Bronchial epithelial cell (primary cell): Measurements from ENCODE around the gene TMEM256. TPM values are rescaled to one million over a fixed set of nuclear protein-coding genes. Genes with fewer than 3 reads are reported as not detected.

Source experiments
- DNase-seq: peaks from one replicate; pipeline ENCODE4 v3.0.0-alpha.2; 2010; ENCODE audit warnings: low read depth
- FAIRE-seq: peaks from 2 replicates; lab custom pipeline; 2011; peaks lifted over from hg19 to GRCh38; lab: Jason Lieb, UNC
- H3K27me3 ChIP-seq: 2 replicates; pipeline ENCODE4 v1.5.1; 2011; ENCODE audit warnings: low read length; ENCODE audit not compliant: control insufficient read depth, insufficient read depth
- H3K36me3 ChIP-seq: 2 replicates; pipeline ENCODE4 v1.5.1; 2011; ENCODE audit warnings: low read length; ENCODE audit not compliant: control insufficient read depth, insufficient read depth
- H3K4me3 ChIP-seq: 2 replicates; pipeline ENCODE4 v1.5.1; 2011; ENCODE audit warnings: mild to moderate bottlenecking, low read depth, low read length, control low read depth
- total RNA-seq: library from RNA; depleted of rRNA; stranded (reverse); fragments of >200 nt; gene quantifications from 2 replicates; pipeline ENCODE4 v1.2.1, GENCODE V29; 2014
- TF ChIP-seq, protein P1 (sequence below): IDR thresholded peaks from 2 replicates; pipeline ENCODE4 v1.5.1; 2011; ENCODE audit warnings: mild to moderate bottlenecking, moderate library complexity, low read length, control low read depth, inconsistent platforms; ENCODE audit not compliant: insufficient read depth, severe bottlenecking

The TMEM256 gene
- total RNA-seq, 1 donor from 2014 or later = 40.3 TPM

DNA sequence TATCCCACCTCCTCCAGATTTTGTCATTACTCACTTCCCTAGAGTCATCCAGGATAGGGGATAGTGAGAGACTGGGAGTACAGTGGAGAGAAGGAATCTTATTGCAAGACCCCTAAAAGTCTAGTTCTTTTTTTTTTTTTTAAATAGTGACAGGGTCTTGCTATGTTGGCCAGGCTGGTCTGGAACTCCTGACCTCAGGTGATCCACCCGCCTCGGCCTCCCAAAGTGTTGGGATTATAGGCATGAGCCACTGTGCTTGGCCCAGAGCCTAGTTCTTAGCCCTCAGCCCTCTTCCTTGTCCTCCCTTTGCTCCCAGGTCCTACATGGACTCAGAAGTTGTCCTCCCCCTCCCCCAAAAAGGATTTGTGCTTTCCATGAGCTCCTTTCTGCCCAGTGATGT is 38.2 kb upstream of the TMEM256 start:
- no peak for FAIRE-seq
- H3K27me3 ChIP-seq = no peaks in the 10 kb centered on the region
- TF ChIP-seq, protein P1, sequence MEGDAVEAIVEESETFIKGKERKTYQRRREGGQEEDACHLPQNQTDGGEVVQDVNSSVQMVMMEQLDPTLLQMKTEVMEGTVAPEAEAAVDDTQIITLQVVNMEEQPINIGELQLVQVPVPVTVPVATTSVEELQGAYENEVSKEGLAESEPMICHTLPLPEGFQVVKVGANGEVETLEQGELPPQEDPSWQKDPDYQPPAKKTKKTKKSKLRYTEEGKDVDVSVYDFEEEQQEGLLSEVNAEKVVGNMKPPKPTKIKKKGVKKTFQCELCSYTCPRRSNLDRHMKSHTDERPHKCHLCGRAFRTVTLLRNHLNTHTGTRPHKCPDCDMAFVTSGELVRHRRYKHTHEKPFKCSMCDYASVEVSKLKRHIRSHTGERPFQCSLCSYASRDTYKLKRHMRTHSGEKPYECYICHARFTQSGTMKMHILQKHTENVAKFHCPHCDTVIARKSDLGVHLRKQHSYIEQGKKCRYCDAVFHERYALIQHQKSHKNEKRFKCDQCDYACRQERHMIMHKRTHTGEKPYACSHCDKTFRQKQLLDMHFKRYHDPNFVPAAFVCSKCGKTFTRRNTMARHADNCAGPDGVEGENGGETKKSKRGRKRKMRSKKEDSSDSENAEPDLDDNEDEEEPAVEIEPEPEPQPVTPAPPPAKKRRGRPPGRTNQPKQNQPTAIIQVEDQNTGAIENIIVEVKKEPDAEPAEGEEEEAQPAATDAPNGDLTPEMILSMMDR = no peak

DNA sequence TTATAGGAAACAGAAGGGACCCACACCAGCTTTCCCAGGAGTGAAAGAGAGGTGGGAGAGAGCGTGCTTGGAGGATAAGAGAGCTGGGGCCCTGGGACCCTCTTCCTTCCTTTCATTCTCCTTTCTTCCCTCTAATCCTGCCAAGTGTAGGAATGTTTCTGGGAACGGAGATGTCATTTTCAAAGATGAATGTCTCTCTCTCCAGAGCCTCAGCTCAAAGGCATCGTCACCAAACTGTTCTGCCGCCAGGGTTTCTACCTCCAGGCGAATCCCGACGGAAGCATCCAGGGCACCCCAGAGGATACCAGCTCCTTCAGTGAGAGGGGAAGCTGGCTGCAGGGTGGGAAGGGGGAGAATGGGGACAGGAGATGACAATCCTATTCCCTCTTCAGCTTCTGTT is 37.4 kb upstream of the TMEM256 start:
- FAIRE-seq (no peak), DNase-seq (no peak)
- Histone ChIP-seq H3K27me3 (no peaks in the 10 kb centered on the region), H3K4me3 (no peak overlapping the region), H3K36me3 (peaks cover 2% of the 10 kb centered on the region)
- TF ChIP-seq, protein P1 = no peak

More for the DNA sequence above, 38.2 kb upstream of the TMEM256 start:
- Histone ChIP-seq H3K4me3 (no peak overlapping the region), H3K36me3 (peaks cover 2% of the 10 kb centered on the region)
- DNase-seq = no peak

DNA sequence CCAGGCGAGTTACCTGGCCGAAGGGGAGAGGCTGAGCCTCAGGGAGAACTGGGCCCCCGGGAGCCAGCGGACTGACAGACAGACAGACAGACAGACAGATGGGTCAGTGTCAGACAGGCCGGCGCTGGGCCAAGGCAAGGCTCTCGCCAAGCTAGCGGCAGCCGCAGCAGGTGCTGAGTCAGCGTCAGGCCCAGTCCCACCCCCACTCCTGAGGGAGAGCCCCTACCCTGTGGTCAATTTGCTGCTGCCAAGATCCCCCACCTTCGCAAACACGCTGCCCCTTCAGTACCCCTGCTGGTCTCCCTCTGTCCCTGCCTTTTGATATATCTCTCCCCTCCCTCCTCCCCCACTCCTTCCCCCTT is 36.9 kb upstream of the TMEM256 start:
- TF ChIP-seq, protein P1 = no peak
- H3K4me3 ChIP-seq = peak overlapping the region; percentile 57
- FAIRE-seq (no peak), DNase-seq (peak; percentile 25)
- peaks cover 2% of the 10 kb centered on the region for H3K36me3 ChIP-seq
- no peaks in the 10 kb centered on the region for H3K27me3 ChIP-seq

DNA sequence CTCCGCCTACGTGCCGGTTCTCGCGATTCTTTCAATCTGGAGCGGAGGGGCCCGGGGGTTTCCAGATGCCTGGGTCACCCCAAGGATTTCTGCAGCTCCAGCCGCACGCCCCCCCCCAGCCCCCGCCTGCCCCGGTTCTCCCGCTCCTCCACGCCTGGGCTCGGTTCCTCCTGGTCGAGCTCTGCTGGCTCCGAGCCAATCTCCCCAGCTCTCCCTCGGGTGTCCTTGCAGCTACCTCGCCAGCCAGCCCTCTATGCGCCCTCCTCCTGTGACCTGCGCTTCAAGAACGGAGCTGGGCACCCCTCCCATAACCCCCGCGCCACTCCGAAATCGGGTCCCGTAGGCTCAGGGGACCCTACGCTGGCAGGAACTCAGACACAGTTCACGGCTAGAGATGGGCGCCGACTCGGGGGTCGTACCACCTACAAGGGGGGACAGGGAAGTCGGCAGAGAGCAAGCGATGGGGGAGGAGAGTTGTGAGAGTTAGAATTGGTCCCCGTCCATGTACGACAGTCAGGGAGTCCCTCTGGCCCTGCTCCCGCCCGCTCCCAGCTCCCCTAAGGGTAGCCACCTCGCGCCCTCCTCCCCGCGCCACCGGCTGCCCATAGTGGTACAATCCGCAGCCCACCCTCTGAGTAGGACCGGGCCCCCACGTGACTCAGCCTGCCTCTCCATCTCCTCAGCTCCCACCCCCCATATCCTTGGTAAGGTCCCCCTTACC is 36.4 kb upstream of the TMEM256 start:
- peak; percentile 25 for DNase-seq
- Histone ChIP-seq H3K36me3 (peaks cover 2% of the 10 kb centered on the region), H3K27me3 (no peaks in the 10 kb centered on the region), H3K4me3 (peak overlapping the region; percentile 57)
- no peak for FAIRE-seq
- TF ChIP-seq, protein P1 = no peak

DNA sequence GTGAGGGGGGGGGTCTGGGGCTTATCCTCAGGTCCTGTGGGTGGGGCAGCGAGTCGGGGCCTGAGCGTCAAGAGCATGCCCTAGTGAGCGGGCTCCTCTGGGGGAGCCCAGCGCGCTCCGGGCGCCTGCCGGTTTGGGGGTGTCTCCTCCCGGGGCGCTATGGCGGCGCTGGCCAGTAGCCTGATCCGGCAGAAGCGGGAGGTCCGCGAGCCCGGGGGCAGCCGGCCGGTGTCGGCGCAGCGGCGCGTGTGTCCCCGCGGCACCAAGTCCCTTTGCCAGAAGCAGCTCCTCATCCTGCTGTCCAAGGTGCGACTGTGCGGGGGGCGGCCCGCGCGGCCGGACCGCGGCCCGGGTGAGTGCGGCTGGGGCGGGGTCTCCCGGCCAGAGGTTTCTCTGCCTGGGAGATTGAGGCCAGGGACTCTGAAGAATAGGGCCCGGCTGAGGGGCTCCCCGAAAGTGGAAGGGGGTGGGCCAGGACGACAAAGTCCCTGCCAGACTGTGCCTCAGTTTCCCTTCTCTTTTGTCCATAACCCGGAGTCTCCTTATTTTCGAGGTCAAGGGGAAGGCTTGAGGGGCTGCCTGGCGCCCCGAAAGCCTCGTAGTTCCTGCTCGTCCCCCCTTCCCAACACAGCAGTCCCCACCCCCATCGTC is 35.7 kb upstream of the TMEM256 start, which contains the start of gene FGF11:
FGF11 (plus strand) TSS at position 51 of the 651 bp plus-strand sequence; CDS start at position 160, 109 bp downstream.
- Histone ChIP-seq H3K36me3 (peaks cover 2% of the 10 kb centered on the region), H3K27me3 (no peaks in the 10 kb centered on the region), H3K4me3 (peak within 1 kb of the TSS; percentile 57)
- FAIRE-seq = no peak
- TF ChIP-seq, protein P1 = no peak
- DNase-seq = no peak
